ENCODE measurements around the gene ATAD3B.
"Not testable (repeated sequence)": the region's sequence is repeated elsewhere in the genome, so short reads cannot be mapped to it uniquely, and the experiment has no call there.

Gene ATAD3B, protein sequence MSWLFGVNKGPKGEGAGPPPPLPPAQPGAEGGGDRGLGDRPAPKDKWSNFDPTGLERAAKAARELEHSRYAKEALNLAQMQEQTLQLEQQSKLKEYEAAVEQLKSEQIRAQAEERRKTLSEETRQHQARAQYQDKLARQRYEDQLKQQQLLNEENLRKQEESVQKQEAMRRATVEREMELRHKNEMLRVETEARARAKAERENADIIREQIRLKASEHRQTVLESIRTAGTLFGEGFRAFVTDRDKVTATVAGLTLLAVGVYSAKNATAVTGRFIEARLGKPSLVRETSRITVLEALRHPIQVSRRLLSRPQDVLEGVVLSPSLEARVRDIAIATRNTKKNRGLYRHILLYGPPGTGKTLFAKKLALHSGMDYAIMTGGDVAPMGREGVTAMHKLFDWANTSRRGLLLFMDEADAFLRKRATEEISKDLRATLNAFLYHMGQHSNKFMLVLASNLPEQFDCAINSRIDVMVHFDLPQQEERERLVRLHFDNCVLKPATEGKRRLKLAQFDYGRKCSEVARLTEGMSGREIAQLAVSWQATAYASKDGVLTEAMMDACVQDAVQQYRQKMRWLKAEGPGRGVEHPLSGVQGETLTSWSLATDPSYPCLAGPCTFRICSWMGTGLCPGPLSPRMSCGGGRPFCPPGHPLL

DNA sequence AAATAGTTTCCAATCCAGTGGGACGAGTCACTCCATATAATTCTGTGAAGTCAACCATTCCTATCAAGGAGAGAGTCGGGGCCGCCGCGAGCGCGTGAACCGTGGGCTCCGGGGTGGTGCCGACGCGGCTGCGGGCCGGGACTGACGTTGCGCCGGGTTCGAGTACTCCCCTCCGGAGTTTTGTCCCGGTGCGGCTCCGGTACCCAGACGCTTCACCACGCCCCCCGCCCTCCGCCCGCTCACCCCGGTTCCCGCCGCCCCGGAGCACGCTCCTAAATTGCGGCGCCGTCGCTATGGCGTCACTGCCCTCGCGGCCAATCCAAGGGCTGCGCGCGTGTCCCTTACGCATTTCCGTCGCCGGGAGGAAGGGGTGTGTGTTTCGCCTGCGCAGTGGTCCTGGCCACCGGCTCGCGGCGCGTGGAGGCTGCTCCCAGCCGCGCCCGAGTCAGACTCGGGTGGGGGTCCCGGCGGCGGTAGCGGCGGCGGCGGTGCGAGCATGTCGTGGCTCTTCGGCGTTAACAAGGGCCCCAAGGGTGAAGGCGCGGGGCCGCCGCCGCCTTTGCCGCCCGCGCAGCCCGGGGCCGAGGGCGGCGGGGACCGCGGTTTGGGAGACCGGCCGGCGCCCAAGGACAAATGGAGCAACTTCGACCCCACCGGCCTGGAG lies at the start of gene ATAD3B:
TSS of gene ATAD3B (plus strand) at position 377 of the 664 bp plus-strand sequence. CDS start at position 497, 120 bp downstream.
- peak; percentile 95 for DNase-seq (ENCODE audit: low spot score)

DNA sequence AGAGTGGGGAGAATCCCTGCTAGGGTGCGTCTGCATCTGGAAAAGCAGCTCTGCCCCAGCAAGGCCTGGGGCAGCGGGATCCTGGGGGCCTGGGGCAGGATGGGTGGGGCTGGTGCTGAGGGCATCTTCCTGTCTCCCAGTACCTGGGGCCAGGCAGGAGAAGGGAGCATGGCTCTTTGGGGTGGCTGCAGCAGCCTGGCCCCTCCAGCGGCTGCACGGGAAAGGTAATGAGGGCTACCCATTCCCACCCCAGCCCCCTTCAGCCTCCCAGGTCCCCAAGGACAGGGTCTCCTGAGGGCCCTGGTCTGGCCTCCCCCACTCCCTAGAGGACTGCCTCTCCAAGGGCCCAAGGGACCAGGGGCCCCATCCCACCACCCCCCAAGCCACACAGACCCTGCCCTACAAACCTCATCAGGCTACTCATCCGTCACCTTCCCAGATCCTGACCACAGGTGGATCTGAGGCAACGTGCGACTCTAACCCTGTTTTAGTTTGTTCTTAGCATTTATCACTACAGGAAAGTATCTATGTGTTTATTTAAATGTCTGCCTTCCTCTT lies 49.6 kb upstream of the ATAD3B start:
- DNase-seq (ENCODE audit: low spot score), result no peak

DNA sequence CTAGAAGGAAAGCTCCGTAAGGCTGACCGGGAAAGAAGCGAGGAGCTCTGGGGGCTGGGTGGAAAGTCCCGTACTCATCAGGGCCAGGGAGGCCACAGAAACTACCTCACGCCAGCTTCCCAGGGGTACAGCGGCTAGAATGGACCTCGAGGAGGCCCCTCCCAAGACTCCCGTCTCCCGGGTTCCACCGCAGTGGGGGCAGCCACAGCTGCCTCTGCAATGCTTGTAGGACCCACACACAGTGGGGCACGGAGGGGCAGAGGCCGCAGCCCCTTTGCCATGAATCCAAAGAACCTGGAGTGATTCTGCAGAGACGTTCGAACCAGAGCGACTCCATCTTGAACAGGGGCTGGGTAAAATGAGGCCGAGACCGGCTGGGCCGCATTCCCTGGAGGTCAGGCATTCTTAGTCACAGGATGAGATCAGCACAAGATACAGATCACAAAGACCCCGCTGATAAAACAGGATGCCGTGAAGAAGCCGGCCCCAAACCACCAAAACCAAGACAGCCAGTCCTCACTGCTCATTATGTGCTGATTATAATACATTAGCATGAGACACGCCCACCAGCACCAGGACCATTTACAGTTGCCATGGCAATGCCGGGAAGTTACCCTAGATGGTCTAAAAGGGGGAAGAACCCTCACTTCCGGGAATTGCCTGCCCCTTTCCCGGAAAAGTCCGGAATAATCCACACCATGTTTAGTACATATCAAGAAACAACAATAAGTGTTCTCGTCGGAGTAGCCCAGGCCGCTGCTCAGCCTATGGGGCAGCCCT lies 48.9 kb upstream of the ATAD3B start:
- DNase-seq (ENCODE audit: low spot score), result no peak

DNA sequence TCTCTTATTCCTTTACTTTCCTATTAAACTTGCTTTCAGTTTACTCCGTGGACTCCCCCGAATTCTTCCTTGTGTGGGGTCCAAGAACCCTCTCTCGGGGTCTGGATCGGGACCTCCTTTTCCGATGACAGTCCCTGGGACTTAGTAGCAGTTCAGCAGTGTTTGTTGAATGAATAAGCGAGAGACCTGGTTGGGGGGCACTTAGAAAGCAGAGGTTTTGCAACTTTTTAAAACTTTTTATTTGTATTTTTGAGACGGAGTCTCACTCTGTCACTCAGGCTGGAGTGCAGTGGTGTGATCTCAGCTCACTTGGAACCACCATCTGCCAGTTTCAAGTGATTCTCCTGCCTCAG lies 48.3 kb upstream of the ATAD3B start:
- DNase-seq (ENCODE audit: low spot score), result no peak

DNA sequence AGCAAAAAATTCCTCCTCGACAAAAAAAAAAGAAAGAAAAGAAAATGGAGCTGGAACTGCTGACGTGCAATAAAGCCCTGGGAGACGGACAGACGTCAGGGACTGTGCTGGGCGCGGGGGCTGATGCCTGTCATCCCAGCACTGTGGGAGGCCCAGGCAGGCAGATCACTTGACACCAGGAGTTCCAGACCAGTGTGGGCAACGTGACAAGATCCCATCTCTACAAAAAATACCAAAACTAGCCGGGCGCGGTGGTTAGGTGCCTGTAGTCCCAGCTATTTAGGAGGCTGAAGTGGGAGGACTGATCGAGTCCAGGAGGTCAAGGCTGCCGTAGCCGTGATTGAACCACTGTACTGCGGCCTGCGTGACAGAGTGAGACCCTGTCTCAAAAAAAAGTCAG lies 46.9 kb upstream of the ATAD3B start:
- DNase-seq (ENCODE audit: low spot score), result no peak

DNA sequence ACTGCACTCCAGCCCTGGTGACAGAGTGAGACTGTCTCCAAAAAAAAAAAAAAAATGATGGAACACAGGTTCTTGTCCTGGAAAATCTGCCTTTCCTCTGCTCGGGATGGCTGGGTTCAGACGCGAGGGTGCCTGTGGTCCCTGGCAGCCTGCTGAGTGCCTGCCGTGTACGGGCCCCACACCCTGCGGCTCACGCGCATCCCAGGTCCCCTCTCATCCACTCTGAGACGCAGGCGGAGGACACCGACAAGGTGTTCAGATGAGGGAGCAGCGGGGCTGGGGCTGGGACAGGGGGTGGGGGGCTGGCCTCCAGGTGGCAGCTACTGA lies 46.2 kb upstream of the ATAD3B start:
- DNase-seq (ENCODE audit: low spot score), result no peak

DNA sequence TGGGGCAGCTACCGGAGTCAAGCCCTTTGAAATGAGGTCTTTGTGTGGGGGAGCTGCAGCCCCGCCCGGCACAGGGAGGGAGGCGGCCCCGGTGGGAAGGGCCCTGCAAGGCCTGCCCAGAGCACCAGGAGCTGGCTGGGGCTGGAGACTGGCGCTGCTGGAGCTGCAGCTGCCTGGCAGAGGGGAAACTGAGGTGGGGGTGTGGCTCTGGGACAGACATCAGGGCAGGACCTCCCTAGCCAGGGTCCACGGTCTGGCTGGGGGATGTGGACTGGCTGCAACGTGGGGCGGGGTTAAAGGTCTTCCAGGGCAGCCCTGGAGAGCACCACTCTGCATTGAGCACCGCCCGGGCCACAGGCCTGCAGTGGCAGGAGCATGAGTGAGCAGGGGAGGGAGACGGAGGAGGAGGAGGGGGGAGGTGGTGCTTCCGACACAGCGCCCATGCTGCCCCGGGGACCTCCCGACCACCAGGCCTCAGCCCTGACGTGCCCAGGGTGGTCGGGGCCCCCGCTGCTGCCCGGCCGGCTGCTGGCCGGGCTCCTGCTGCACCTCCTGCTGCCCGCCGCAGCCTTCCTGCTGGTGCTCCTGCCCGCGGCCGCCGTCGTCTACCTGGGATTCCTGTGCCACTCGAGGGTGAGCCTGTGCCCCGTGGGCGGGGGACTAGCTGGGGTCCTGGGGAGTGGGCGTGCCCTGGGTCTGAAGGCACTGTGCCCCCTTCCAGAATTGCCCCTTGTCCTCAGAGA lies 45.6 kb upstream of the ATAD3B start:
- DNase-seq (ENCODE audit: low spot score), result no peak

DNA sequence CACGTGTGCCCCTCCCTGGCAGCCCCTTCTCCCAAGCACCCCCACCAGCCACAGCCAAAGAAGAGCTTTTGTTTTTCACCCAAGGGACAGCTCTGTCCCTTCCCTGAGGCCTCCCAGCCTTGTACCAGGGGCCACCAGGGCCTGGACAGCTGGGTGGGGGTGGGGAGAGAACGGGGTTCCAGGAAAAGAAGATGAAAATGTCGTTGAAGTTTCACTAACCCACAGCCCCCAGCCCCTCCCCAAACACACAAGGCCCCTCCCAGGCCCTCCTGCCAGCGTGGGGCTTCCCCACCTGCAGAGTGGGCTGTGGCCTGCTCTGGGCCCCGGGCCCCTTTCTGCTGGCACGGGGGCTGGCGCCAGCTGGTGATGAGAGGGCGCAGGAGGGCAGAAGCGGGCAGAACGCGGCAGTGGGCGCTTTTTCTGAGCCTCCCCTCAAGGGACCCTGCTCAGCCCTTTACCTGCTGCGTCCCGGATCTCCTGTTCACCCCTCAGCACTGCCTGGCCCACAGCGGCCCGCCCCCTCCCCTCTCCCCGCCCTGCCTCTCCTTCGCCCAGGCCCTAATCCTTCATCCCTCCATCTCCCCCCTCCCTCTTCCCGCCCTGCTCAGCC lies 45.0 kb upstream of the ATAD3B start:
- DNase-seq (ENCODE audit: low spot score), result no peak

DNA sequence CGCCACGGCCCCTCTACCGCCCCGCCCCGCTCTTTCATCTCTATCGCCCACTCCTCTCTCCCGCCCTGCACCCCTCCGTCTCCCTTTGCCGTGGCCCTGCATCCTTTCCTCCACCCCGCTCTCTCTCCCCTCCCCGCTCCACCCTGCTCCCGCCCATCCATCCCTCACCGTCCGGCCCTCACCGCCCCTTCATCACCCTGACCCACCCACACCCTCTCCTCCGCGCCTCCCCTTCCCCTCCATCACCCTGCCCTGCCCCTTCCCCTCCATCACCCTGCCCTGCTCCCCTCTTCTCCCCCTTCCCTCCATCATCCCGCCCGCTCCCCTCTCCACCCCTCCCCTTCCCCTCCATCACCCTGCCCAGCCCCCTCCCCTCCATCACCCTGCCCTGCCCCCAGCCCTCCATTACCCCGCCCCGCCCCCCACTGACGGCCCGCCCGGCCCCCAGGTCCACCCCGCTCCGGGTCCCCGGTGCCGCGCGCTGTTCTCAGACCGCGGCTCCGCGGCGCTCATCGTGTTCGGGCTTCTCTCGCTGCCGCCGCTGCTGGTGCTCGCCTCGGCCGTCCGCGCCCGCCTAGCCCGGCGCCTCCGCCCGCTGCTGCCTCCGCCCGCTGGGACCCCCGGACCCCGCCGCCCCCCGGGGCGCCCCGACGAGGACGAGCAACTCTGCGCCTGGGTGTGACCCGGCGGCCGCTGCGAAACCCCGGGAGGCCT lies 44.3 kb upstream of the ATAD3B start:
- DNase-seq (ENCODE audit: low spot score), result peak; percentile 41

DNA sequence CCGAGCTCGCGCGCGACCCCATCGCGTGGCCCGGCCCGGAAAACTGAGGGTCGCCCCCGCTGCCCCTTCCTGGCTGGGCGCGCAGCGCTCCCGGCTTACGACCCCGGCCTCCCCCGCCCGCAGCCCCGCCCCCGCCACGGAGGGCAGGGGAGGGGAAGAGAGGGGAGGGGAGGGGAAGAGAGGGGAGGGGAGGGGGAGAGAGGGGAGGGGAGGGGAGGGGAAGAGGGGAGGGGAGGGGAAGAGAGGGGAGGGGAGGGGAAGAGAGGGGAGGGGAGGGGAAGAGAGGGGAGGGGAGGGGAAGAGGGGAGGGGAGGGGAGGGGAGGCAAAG lies 43.8 kb upstream of the ATAD3B start:
- DNase-seq (ENCODE audit: low spot score), result no peak

DNA sequence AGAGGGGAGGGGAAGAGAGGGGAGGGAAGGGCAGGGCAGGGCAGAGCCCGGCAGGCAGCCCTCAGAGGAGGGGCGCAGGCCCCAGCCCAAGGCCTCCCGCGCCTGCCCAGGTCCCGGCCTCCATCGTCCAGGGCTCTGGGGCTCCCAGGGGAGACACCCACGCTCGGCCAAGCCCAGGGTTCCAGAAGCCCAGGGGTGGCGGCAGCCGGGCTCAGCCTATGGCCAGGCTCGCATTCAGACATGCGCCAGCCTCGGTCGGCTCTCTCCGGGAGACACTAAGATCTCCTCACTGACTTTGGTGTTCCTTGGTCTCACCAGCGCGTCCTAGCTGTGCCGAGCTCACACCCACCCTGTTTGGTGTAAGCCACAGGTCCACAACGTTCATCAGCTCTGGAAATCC lies 43.4 kb upstream of the ATAD3B start:
- no peak for DNase-seq (ENCODE audit: low spot score)

DNA sequence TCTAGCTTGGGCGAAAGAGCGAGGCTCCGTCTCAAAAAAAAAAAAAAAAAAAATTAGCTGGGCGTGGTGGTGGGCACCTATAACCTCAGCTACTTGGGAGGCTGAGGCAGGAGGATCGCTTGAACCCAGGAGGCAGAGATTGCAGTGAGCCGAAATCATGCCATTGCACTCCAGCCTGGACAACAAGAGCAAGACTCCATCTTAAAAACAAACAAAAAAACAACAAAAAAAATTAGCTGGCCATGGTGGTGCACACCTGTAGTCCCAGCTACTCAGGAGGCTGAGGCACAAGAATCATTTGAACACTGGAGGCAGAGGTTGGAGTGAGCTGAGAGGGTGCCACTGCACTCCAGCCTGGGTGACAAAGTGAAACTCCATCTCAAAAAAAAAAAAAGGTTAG lies 42.6 kb upstream of the ATAD3B start:
- DNase-seq (ENCODE audit: low spot score), result not testable (repeated sequence)

DNA sequence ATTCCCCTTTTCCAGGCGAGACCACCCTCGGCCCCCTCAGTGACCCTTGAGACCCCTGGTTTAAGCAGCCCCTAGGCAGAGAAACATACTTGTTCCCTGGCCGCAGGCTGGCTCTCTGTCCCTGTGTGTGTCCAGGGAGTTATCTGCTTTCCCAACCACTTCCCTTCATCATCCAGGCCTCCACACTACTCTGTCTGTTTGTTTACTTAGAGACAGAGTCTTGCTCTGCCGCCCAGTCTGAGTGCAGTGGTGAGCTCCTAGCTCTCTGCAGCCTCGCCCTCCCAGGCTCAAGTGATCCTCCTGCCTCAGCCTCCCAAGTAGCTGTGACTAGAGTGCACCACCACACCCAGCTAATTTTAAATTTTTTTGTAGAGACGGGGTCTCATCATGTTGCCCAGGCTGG lies 41.9 kb upstream of the ATAD3B start:
- DNase-seq (ENCODE audit: low spot score), result no peak

DNA sequence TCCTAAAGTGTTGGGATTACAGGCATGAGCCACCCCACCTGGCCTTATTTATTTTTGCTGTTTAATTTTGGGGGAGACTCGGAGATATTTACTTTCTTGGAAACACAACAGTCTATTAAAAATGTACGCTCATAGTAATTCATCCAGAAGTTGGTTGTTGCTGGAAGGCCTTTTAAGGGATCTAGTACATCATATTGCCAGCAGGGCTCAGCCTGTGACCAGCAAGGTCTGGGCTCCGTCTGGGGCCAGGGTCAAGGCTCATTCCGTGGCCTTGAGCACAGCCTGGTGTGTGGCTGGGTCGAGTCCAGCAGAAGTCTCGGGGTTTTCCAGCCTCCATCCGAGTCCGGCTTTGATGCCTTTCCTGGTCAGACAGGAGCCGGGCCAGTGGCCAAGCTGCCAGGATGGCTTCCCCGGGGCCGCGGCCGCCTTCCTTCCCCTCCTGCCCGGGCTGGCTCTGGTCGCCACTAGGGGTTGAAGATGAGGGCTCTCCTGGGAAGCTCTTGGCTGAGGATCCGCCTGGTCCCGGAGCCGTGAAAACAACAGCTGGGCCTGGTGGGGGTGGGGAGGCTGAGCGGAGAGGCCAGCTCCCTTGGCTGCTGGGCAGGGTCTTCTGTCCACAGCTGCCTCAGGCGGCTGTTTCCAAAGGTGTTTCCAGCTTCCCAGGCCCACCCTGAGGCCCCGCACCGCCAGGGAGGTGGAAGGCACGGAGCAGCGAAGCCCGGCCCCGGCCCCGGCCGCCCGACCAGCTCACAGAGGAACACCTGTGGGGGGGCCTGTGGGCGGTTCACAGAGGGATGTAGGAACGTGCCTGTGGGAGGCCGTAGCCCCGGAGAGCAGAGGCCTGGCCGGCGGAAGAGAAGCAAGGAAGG lies 41.2 kb upstream of the ATAD3B start:
- DNase-seq (ENCODE audit: low spot score), result peak; percentile 72

DNA sequence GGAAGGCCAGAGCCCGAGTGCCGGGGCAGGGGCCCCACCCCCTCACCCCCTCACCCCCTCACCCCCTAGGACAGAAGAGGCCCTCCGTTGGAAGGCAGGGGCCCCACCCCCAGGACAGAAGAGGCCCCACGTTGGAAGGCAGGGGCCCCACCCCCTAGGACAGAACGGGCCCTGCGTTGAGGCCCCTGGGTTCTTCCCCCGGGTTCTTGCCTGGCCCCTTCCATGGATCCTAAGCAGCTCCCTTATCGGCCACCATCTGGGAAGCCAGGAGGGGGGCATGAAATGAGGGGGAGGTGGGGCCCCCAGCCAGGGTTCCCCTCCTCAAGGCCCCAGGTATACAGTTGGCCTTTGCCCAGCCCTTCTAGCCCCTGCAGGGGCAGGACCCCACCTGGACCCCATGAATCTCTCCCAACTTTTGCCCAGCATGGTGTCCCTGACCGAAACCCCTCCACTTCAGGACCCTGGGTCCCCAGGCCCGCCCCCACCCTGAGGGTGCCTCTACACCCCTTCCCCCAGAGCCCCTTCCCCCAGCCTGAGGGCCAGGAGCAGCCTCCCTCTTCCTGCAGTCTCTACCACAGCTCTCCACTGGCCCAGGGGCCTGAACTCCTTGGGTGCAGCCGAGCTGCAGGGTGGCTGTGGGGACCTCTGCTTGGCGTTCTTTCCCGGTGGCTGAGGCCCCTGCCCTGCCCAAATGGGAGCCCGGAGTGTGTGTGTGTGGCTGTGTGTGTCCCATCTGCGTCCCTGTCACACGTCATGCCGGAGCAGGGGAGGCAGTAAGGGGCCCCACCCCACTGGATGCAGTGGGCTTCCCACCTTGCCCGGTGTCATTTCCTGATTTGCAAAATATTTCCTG lies 40.3 kb upstream of the ATAD3B start:
- DNase-seq (ENCODE audit: low spot score), result no peak

DNA sequence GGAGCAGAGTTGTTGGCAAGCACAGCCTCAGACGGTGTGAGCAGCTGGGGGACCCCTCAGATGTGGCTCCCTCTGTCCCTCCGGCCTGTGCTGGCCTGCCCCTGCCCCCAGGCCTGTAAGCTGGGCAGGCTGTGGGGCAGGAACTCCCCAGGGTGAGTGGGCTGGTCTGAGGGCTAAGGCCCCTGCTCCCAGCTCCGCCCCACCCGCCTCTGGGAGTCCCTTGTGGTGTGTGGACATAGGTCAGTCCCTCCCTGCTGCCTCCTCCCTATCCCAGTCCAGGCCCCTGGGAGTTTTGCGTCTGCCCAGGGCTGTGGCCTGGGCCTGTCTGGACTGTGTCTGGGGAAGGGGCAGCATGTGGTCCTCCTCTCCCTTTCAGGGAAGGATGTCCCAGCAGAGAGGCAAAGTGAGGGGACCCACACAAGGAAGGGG lies 39.7 kb upstream of the ATAD3B start:
- no peak for DNase-seq (ENCODE audit: low spot score)

DNA sequence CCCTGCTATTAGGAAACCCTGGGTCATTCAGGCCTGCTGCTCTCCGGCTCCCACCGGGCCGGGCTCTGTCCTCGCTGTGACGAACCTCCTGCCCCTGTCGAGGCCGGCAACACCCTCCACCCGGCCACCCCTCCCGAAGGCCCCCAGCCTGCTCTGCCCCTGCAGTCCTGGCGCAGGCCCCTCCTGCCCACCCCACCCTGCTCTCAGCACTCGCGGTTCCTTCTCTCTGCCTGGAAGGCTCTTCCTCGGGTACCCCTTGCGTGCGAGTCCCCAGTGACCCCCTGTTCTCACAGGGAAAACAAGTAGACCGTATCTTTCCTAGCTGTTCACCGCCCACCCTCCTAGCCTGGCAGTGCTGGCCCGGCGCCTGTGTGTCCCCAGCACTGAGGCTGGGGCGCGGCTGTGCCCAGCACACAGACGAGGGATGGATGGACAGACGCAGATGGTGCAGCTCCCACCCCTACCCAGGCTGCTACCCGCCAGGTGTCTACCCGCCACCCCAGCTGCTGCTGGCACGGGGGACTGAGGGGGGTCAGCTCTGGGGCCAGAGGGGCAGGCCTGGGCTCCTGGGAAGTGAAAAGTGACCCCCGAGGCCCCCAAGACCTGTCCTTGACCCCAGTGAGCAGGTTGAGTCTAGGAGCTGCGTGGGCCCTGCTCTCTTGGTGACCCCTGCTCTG lies 39.2 kb upstream of the ATAD3B start:
- DNase-seq (ENCODE audit: low spot score), result no peak

Data from AG08395 (cell line).